A673 (cell line): ENCODE data around the gene SCYGR3. TPM values are rescaled to one million over a fixed set of nuclear protein-coding genes. Genes with fewer than 3 reads are reported as not detected.

Experiments
- BruUV-seq: library from RNA; stranded (reverse); fragments of 400-500 nt; replicated peaks from 2 replicates; lab custom pipeline; 2021; lab: Mats Ljungman, UMichigan
- CTCF ChIA-PET: fragments of 300-600 bp; sonication (Branson Sonifier 250); formaldehyde crosslinking; loops from one replicate; lab custom pipeline; 2022; ENCODE audit warnings: antibody characterized with exemption; lab: Charles Lee
- POLR2A ChIA-PET: fragments of 300-600 bp; sonication (Branson Sonifier 250); formaldehyde crosslinking; loops from one replicate; lab custom pipeline; 2022; ENCODE audit warnings: antibody characterized with exemption; ENCODE audit not compliant: low non-redundant PET; lab: Charles Lee
- DNase-seq: peaks from one replicate; pipeline ENCODE4 v3.0.0-alpha.2; 2015; ENCODE audit warnings: low spot score
- H3K27ac ChIP-seq: fragments of 200-600 bp; sonication (generic); 2 replicates; pipeline ENCODE4 v1.5.1; 2016; ENCODE audit warnings: mixed run types, low read depth, mild to moderate bottlenecking, mixed read lengths, antibody characterized with exemption, low read length; ENCODE audit not compliant: poor library complexity, severe bottlenecking
- H3K27me3 ChIP-seq: fragments of 200-600 bp; sonication (generic); replicated peaks from 2 replicates; pipeline ENCODE4 v1.6.1; 2017; ENCODE audit warnings: mixed run types, low read depth, mild to moderate bottlenecking, mixed read lengths, antibody characterized with exemption, low read length; ENCODE audit not compliant: insufficient read depth, poor library complexity
- H3K36me3 ChIP-seq: fragments of 200-600 bp; sonication (generic); 2 replicates; pipeline ENCODE4 v1.6.1; 2016; ENCODE audit warnings: mixed run types, mild to moderate bottlenecking, mixed read lengths, antibody characterized with exemption, low read length; ENCODE audit not compliant: insufficient read depth, poor library complexity, severe bottlenecking
- H3K4me1 ChIP-seq: fragments of 200-600 bp; sonication (generic); 2 replicates; pipeline ENCODE4 v1.6.1; 2017; ENCODE audit warnings: mixed run types, mild to moderate bottlenecking, mixed read lengths, antibody characterized with exemption, low read length; ENCODE audit not compliant: insufficient read depth, poor library complexity, severe bottlenecking
- H3K4me3 ChIP-seq: fragments of 200-600 bp; sonication (generic); 2 replicates; pipeline ENCODE4 v1.5.1; 2016; ENCODE audit warnings: low read depth, mixed run types, mild to moderate bottlenecking, mixed read lengths, low read length; ENCODE audit not compliant: poor library complexity, severe bottlenecking
- H3K9me3 ChIP-seq: fragments of 200-600 bp; sonication (generic); 2 replicates; pipeline ENCODE4 v1.6.1; 2016; ENCODE audit warnings: mixed run types, low read depth, mild to moderate bottlenecking, mixed read lengths, antibody characterized with exemption, low read length; ENCODE audit not compliant: poor library complexity, severe bottlenecking
- EZH2 ChIP-seq: fragments of 200-600 bp; sonication (generic); IDR thresholded peaks from 2 replicates; pipeline ENCODE4 v1.6.1; 2017; ENCODE audit warnings: borderline replicate concordance, low read depth, mild to moderate bottlenecking, mixed read lengths, antibody characterized with exemption, low read length; ENCODE audit not compliant: poor library complexity, severe bottlenecking
- intact Hi-C: fragments of 100-400 bp; cut with micrococcal nuclease; formaldehyde crosslinking; loops from one replicate; pipeline ENCODE4 v1.10.0; 2022; ENCODE audit not compliant: unreplicated experiment
- total RNA-seq: library from RNA; stranded (reverse); gene quantifications from 2 replicates; pipeline ENCODE4 v1.2.3, GENCODE V29; 2021
- TF ChIP-seq, protein P1 (sequence below): fragments of 300-800, 200-600 bp; sonication (generic); conservative IDR thresholded peaks from 2 replicates; pipeline ENCODE4 v1.5.1; 2017; ENCODE audit warnings: low read depth, mild to moderate bottlenecking, antibody characterized with exemption, low read length, moderate library complexity, mixed read lengths

The SCYGR3 gene
- total RNA-seq, 1 experiment from 2014 or later: not detected

GRCh38 chr2:227614246-227614645 is 394 bp downstream of the SCYGR3 start:
- DNase-seq: no peak
- CTCF ChIA-PET: no interaction called here
- POLR2A ChIA-PET: interaction anchor here (0.5 kb wide), 1 partner anchor 61 kb away, joined by 6 read pairs; no protein-coding TSS in a partner anchor

GRCh38 chr2:227613272-227613660 is 1.4 kb downstream of the SCYGR3 start:
- DNase-seq: no peak
- no TSS peak for BruUV-seq
- TF ChIP-seq, protein P1, sequence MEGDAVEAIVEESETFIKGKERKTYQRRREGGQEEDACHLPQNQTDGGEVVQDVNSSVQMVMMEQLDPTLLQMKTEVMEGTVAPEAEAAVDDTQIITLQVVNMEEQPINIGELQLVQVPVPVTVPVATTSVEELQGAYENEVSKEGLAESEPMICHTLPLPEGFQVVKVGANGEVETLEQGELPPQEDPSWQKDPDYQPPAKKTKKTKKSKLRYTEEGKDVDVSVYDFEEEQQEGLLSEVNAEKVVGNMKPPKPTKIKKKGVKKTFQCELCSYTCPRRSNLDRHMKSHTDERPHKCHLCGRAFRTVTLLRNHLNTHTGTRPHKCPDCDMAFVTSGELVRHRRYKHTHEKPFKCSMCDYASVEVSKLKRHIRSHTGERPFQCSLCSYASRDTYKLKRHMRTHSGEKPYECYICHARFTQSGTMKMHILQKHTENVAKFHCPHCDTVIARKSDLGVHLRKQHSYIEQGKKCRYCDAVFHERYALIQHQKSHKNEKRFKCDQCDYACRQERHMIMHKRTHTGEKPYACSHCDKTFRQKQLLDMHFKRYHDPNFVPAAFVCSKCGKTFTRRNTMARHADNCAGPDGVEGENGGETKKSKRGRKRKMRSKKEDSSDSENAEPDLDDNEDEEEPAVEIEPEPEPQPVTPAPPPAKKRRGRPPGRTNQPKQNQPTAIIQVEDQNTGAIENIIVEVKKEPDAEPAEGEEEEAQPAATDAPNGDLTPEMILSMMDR: no peak
- TF ChIP-seq EZH2: no peak
- Histone ChIP-seq H3K36me3 (no peaks in the 10 kb centered on the region), H3K27me3 (no peaks in the 10 kb centered on the region), H3K4me1 (no peaks in the 10 kb centered on the region), H3K4me3 (no peak overlapping the region), H3K27ac (no peak overlapping the region), H3K9me3 (no peaks in the 10 kb centered on the region)
- intact Hi-C loops: no loop called here
- ChIA-PET CTCF (no interaction called here), POLR2A (no interaction called here)

More at GRCh38 chr2:227614246-227614645, 394 bp downstream of the SCYGR3 start:
- intact Hi-C loops: no loop called here
- TF ChIP-seq, protein P1: no peak
- TF ChIP-seq EZH2: no peak
- BruUV-seq: no TSS peak
- Histone ChIP-seq H3K4me3 (no peak overlapping the region), H3K4me1 (no peaks in the 10 kb centered on the region), H3K27me3 (no peaks in the 10 kb centered on the region), H3K27ac (no peak overlapping the region), H3K9me3 (no peaks in the 10 kb centered on the region), H3K36me3 (no peaks in the 10 kb centered on the region)

- Histone ChIP-seq H3K36me3 (no peaks in the 10 kb centered on the region), H3K4me3 (no peak overlapping the region), H3K27me3 (no peaks in the 10 kb centered on the region), H3K27ac (no peak overlapping the region), H3K9me3 (no peaks in the 10 kb centered on the region), H3K4me1 (no peaks in the 10 kb centered on the region)
- no peak for TF ChIP-seq EZH2
- TF ChIP-seq, protein P1: no peak
- no TSS peak for BruUV-seq
- POLR2A ChIA-PET: no interaction called here
- no peak for DNase-seq
- CTCF ChIA-PET: no interaction called here
- intact Hi-C loops: no loop called here
Observed at GRCh38 chr2:227612546-227613271, 1.9 kb downstream of the SCYGR3 start.
